MM.1S (cell line): ENCODE measurements around the gene PTPRG.

Experiments used
- DNase-seq: peaks from one replicate; pipeline ENCODE4 v3.0.0-alpha.2; 2015
- H2AFZ ChIP-seq: fragments of 300-600 bp; sonication (generic); 2 replicates; pipeline ENCODE4 v1.6.0; 2016; ENCODE audit warnings: antibody characterized with exemption, low read length
- H3F3A ChIP-seq: fragments of 300-600 bp; sonication (generic); 2 replicates; pipeline ENCODE4 v1.6.1; 2016; ENCODE audit warnings: mild to moderate bottlenecking, antibody characterized with exemption, low read length, moderate library complexity, mixed read lengths; ENCODE audit not compliant: insufficient read depth
- H3K27ac ChIP-seq: fragments of 300-600 bp; sonication (generic); 2 replicates; pipeline ENCODE4 v1.5.1; 2016; ENCODE audit warnings: mild to moderate bottlenecking, low read length
- H3K27me3 ChIP-seq: fragments of 300-600 bp; sonication (generic); replicated peaks from 2 replicates; pipeline ENCODE4 v1.6.0; 2016; ENCODE audit warnings: low read length; ENCODE audit not compliant: insufficient read depth
- H3K36me3 ChIP-seq: fragments of 300-600 bp; sonication (generic); replicated peaks from 2 replicates; pipeline ENCODE4 v1.6.1; 2016; ENCODE audit warnings: mild to moderate bottlenecking, low read length, mixed read lengths; ENCODE audit not compliant: insufficient read depth
- H3K4me1 ChIP-seq: fragments of 300-600 bp; sonication (generic); 2 replicates; pipeline ENCODE4 v1.6.1; 2016; ENCODE audit warnings: low read length, mixed read lengths
- H3K4me2 ChIP-seq: fragments of 300-600 bp; sonication (generic); 2 replicates; pipeline ENCODE4 v1.6.0; 2016; ENCODE audit warnings: low read depth, low read length
- H3K4me3 ChIP-seq: fragments of 300-600 bp; sonication (generic); 2 replicates; pipeline ENCODE4 v1.5.1; 2016; ENCODE audit warnings: low read length, mixed read lengths
- H3K79me2 ChIP-seq: fragments of 300-600 bp; sonication (generic); 2 replicates; pipeline ENCODE4 v1.6.1; 2016; ENCODE audit warnings: mixed run types, low read length, mixed read lengths
- H3K9ac ChIP-seq: fragments of 300-600 bp; sonication (generic); 2 replicates; pipeline ENCODE4 v1.6.1; 2016; ENCODE audit warnings: low read length, mixed read lengths
- H3K9me2 ChIP-seq: fragments of 300-600 bp; sonication (generic); replicated peaks from 2 replicates; pipeline ENCODE4 v1.6.1; 2016; ENCODE audit warnings: mild to moderate bottlenecking, low read length, mixed read lengths; ENCODE audit not compliant: insufficient read depth
- H3K9me3 ChIP-seq: fragments of 300-600 bp; sonication (generic); replicated peaks from 2 replicates; pipeline ENCODE4 v1.6.1; 2016; ENCODE audit warnings: mild to moderate bottlenecking, low read length, mixed read lengths; ENCODE audit not compliant: insufficient read depth
- H4K20me1 ChIP-seq: fragments of 300-600 bp; sonication (generic); 2 replicates; pipeline ENCODE4 v1.6.1; 2016; ENCODE audit warnings: mild to moderate bottlenecking, low read length, moderate library complexity, mixed read lengths; ENCODE audit not compliant: insufficient read depth
- EZH2 ChIP-seq: fragments of 300-600 bp; sonication (generic); optimal IDR thresholded peaks from 2 replicates; pipeline ENCODE3; 2017; ENCODE audit warnings: low read depth, mild to moderate bottlenecking, antibody characterized with exemption, low read length, mixed read lengths
- EZH2phosphoT487 ChIP-seq: fragments of 300-600 bp; sonication (generic); IDR thresholded peaks from 2 replicates; pipeline ENCODE4 v1.6.1; 2018; ENCODE audit warnings: antibody characterized with exemption, low read length
- TF ChIP-seq, protein P1 (sequence below): fragments of 300-600 bp; sonication (generic); IDR thresholded peaks from 2 replicates; pipeline ENCODE4 v1.5.1; 2016; ENCODE audit warnings: antibody characterized with exemption, low read length, mixed read lengths

Gene PTPRG

GRCh38 chr3:61841111-61841845 is 279.9 kb downstream of the PTPRG start:
- no peak for DNase-seq
- Histone ChIP-seq H3K9me2 (no peaks in the 10 kb centered on the region), H3K9me3 (no peaks in the 10 kb centered on the region), H3K4me1 (peaks cover 17% of the 10 kb centered on the region), H3K4me2 (no peak overlapping the region), H3F3A (0 out of 2 replicates have a peak, but pooled peaks cover 3% of the 10 kb centered on the region), H4K20me1 (no peaks in the 10 kb centered on the region), H3K4me3 (no peak overlapping the region), H3K27ac (no peak overlapping the region), H3K79me2 (no peaks in the 10 kb centered on the region; the same call in 1 of the 2 replicates), H2AFZ (no peak overlapping the region), H3K9ac (no peak overlapping the region), H3K36me3 (no peaks in the 10 kb centered on the region), H3K27me3 (no peaks in the 10 kb centered on the region)
- TF ChIP-seq EZH2phosphoT487 (no peak), EZH2 (no peak)
- TF ChIP-seq, protein P1, sequence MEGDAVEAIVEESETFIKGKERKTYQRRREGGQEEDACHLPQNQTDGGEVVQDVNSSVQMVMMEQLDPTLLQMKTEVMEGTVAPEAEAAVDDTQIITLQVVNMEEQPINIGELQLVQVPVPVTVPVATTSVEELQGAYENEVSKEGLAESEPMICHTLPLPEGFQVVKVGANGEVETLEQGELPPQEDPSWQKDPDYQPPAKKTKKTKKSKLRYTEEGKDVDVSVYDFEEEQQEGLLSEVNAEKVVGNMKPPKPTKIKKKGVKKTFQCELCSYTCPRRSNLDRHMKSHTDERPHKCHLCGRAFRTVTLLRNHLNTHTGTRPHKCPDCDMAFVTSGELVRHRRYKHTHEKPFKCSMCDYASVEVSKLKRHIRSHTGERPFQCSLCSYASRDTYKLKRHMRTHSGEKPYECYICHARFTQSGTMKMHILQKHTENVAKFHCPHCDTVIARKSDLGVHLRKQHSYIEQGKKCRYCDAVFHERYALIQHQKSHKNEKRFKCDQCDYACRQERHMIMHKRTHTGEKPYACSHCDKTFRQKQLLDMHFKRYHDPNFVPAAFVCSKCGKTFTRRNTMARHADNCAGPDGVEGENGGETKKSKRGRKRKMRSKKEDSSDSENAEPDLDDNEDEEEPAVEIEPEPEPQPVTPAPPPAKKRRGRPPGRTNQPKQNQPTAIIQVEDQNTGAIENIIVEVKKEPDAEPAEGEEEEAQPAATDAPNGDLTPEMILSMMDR: no peak

GRCh38 chr3:61841988-61842387 is 280.6 kb downstream of the PTPRG start:
- no peaks in the 10 kb centered on the region; the same call in 1 of the 2 replicates for H3K79me2 ChIP-seq
- H3F3A ChIP-seq: 0 out of 2 replicates have a peak, but pooled peaks cover 3% of the 10 kb centered on the region
- no peaks in the 10 kb centered on the region for H3K27me3 ChIP-seq
- H4K20me1 ChIP-seq: no peaks in the 10 kb centered on the region
- TF ChIP-seq, protein P1: no peak
- no peak for TF ChIP-seq EZH2phosphoT487
- no peak for TF ChIP-seq EZH2
- no peak overlapping the region for H3K27ac ChIP-seq
- no peak overlapping the region for H3K9ac ChIP-seq
- no peaks in the 10 kb centered on the region for H3K36me3 ChIP-seq
- H3K9me3 ChIP-seq: no peaks in the 10 kb centered on the region
- peaks cover 17% of the 10 kb centered on the region for H3K4me1 ChIP-seq
- H3K9me2 ChIP-seq: no peaks in the 10 kb centered on the region
- no peak overlapping the region for H3K4me3 ChIP-seq
- no peak overlapping the region for H2AFZ ChIP-seq
- no peak overlapping the region for H3K4me2 ChIP-seq
- DNase-seq: no peak

DNA sequence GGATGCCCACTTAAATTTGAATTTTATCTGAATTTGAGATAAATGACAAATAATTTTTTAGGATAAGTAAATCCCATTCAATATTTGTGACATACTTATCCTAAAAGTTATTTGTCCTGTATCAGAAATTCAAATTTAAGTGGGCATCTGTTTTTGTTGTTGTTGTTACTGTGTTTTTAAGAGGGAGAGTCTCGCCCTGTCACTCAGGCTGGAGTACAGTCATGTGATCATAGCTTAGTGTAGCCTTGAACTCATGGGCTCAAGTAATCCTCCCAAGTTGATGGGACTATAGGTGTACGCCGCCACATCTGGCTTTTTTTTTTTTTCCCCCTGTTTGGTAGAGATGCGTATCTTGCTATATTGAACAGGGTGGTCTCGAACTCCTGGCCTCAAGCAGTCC is 283.0 kb downstream of the PTPRG start:
- no peaks in the 10 kb centered on the region for H4K20me1 ChIP-seq
- TF ChIP-seq, protein P1: no peak
- TF ChIP-seq EZH2: no peak
- TF ChIP-seq EZH2phosphoT487: no peak
- no peak for DNase-seq
- no peak overlapping the region for H3K9ac ChIP-seq
- H3K4me3 ChIP-seq: no peak overlapping the region
- no peaks in the 10 kb centered on the region for H3K27me3 ChIP-seq
- no peaks in the 10 kb centered on the region for H3K4me1 ChIP-seq
- H3K36me3 ChIP-seq: no peaks in the 10 kb centered on the region
- H3K27ac ChIP-seq: no peak overlapping the region
- H3F3A ChIP-seq: no peaks in the 10 kb centered on the region
- H3K79me2 ChIP-seq: no peaks in the 10 kb centered on the region; the same call in 1 of the 2 replicates
- no peaks in the 10 kb centered on the region for H3K9me3 ChIP-seq
- no peak overlapping the region for H3K4me2 ChIP-seq
- H2AFZ ChIP-seq: no peak overlapping the region
- no peaks in the 10 kb centered on the region for H3K9me2 ChIP-seq
